GM21526 (cell line): ENCODE measurements around the gene EFCC1.
"Not testable (repeated sequence)": the region's sequence is repeated elsewhere in the genome, so short reads cannot be mapped to it uniquely, and the experiment has no call there.

ENCODE experiments used
- ATAC-seq: cut with Tn5 transposase; IDR thresholded peaks from one replicate; pipeline ENCODE4 v1.9.1; 2021; ENCODE audit warnings: moderate library complexity; ENCODE audit not compliant: unreplicated experiment, low FRiP score

Gene EFCC1

GRCh38 chr3:129050556-129051295 lies 49.6 kb downstream of the EFCC1 start:
- ATAC-seq: no peak

DNA sequence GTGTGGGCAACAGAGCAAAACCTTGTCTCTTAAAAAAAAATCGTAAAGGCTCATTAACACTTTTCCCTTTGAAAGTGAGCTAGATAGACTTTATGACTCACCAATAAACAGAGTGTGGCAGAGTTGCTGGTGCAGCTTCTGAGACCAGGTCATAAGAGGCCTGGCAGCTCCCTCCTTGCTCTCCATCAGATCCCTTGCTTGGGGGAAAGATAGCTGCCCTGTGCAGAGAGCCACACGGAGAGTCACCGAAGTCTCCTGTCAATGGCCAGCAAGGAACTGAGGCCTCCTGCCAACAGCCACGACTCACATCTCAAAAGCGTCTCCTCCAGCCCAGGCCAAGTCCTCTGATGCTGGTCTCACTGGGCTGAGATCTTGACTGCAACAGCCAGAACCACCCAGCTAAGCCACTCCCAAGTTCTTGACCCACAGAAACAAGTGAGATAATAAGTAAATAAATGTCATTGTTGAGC lies 50.8 kb downstream of the EFCC1 start:
- ATAC-seq: no peak

GRCh38 chr3:129052675-129053074 lies 51.6 kb downstream of the EFCC1 start:
- ATAC-seq: no peak

- ATAC-seq: no peak
These were observed 53.6 kb downstream of the EFCC1 start for GRCh38 chr3:129054605-129055104.

DNA sequence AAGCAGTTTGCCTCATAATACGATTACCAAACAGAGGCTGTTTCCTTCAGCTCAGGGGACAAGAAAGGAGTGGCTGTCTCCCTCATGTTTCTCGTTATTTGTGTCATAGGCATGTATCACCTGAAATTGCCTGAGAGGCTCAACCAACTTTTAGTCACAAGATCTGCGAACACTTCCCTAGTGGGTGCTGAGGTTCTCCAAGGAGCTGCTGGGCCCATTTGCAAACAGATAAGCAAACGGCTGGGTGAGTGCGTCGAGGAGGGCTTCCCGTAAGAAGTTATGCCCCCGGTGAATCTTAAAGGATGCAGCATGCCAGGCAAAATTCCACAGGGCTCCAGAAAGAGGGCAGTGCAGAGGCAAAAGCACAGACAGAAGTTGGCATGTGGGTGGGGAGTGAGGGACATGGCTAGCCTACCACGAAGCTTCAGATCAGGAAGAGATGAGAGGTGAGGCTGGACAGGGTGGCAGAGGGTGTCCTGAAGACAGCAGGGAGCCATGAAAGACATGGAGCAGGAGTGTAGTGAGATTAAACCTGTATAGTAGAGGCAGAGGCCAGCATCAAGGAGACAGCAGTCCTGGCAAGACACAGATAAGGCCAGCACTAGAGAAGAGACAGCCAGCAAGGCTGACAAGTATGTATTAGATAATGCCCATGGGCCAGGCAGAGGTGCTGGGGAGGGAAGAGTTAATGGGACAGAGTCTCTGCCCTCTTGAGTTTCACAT lies 55.5 kb downstream of the EFCC1 start:
- ATAC-seq: no peak

- ATAC-seq: no peak
These were observed 56.1 kb downstream of the EFCC1 start for GRCh38 chr3:129057249-129057648.

GRCh38 chr3:129058441-129059200 lies 57.5 kb downstream of the EFCC1 start:
- no peak for ATAC-seq

- ATAC-seq: no peak
These were observed 58.3 kb downstream of the EFCC1 start for GRCh38 chr3:129059311-129059958.

DNA sequence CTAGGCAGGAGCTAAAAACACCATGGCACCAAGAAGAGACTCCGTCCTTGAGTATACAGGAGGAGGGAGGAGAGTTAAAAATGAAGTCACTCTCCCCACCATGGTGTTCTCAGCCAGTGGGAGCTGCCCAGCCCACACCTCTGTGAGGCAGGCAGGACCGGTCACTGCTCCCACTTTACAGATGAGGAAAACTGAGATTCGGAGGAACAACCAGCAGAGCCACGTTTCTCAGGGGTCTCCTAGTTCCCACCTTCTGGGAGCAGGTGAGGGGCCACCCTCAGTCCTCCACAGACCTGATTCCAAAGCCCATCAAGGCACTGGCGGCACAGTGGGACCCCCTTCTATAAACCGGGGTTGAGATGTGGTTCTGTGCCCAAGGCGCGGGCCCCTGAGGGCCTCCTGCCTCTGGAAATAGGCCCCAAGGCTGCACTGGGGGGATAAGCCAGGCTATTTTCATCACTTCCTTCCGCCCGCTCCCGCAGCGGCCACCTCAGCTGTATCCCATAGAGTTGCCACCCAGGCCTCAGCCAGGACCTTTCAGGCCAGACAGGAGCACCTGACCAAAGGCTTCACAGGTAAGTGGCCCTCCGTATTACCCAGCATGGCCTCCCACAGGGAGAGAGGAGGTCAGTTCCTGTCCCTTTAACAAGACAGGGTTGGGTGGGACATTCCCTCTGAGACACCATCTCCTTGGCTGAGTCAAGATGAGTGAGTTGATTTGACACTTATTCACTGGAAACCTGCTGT lies 59.3 kb downstream of the EFCC1 start, which contains the start of gene GP9:
Gene GP9, plus strand, starts transcription at position 504 of the 747 bp plus-strand sequence. CDS start 961 bp downstream, outside the sequence.
- ATAC-seq: no peak

DNA sequence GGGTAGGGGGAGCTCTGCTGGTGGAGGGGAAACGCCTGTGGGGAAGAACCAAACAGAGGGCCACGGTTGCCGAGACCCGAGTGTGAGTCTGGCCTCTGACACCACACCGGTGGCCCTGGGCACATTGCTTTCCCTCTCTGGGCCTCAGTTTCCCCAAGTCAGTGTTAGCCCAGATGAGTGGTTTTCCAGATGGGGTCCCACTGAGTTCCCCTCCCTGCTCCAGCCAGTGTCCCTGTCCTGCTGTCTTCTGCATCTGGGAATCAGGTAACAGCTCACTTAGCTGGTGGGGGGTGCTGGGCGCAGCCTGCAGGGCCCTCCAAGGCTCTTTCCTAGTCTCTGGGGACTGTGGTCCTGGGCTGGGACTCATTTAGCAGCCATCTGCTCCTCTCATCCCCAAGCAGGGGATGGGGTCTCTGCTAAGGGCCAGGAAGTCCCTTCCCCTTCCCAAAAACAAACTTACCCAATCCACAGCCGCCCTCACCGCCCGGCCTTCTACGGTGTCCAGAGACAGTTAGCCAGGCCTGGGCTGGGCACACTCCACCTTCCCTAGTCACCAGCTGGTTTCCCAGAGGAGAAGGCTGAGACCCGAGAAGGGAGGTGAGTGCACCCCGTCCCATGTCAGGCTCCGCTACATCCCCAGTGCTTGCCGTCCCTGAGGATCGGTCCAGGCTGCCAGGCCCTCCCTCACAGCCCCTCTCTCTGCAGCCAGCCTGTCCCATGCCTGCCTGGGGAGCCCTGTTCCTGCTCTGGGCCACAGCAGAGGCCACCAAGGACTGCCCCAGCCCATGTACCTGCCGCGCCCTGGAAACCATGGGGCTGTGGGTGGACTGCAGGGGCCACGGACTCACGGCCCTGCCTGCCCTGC lies 60.2 kb downstream of the EFCC1 start:
- no peak for ATAC-seq

- no peak for ATAC-seq
These were observed 61.1 kb downstream of the EFCC1 start for GRCh38 chr3:129061888-129062834.

GRCh38 chr3:129063091-129063640 lies 62.1 kb downstream of the EFCC1 start:
- no peak for ATAC-seq

DNA sequence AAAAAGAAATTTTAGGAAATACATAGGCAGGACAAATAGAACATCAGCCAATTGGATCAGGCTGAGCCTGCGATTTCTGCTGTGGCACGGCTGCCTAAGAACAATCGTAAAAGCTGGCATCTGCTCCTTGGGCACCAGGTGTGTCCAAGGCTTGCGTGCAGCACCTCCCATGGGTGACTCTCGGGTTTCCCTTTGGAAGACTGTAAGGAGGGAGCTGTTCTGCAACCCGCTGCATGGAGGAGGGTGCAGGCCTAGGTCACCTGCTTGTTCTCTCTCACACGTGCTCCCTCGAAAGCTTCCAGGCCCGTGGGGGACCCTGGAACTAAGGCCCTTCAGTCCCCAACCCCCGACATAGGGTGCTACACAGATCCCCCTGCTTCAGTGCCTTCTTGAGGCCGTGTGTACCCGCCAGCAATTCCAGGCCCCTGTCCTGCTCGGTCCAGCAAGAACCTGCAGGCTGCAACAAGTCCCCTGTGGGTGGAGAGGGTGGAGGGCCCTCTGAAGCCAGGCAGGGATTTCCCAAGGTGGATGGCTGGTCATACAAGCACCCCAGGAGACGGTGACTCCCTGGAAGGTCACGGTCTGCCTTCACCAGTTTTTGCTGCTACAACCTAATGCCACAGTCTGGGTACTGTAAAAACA lies 62.9 kb downstream of the EFCC1 start:
- no peak for ATAC-seq

DNA sequence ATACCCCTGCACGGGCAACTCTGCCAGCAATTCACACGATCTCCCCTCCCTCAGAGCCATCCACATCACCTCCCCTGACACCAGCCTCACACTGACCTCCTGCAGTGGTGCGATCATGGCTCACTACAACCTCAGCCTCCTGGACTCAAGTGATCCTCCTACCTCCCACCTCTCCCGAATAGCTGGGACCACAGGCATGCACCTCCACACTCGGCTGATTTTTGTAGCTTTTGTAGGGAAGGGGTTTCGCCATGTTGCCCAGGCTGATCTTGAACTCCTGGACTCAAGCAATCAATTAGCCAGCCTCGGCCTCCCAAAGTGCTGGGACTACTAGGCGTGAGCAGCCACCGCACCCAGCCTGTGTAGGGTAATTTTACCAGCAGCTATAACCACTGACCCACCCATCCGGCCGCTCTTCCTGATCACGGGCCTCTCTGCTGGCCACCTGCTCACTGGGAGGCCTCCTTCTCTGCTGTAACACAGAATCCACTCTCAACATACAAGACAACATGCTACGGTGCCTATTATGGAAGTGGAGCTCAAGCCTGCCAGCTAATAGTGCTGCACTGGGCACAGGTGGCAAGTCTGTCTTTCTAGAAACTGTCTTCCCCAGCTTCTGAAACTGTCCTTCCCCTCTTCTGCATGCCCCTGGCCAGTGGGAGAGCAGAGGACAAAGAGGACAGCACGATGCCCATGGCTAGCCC lies 64.1 kb downstream of the EFCC1 start:
- ATAC-seq: no peak

- no peak for ATAC-seq
These were observed 64.6 kb downstream of the EFCC1 start for GRCh38 chr3:129065720-129066073.

DNA sequence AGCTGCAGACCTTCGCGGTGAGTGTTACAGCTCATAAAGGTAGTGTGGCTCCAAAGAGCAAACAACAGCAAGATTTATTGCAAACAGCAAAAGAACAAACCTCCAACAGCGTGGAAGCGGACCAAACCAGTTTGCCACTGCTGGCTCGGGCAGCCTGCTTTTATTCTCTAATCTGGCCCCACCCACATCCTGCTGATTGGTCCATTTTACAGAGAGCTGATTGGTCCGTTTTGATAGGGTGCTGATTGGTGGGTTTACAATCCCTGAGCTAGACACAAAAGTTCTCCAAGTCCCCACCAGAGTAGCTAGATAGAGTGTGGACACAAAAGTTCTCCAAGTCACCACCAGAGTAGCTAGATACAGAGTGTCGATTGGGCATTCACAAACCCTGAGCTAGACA lies 66.6 kb downstream of the EFCC1 start:
- not testable (repeated sequence) for ATAC-seq
